HG03135 (cell line): Measurements from ENCODE around the gene DCLK2.
"Not testable (repeated sequence)": the region's sequence is repeated elsewhere in the genome, so short reads cannot be mapped to it uniquely, and the experiment has no call there.

Source experiments
- ATAC-seq: cut with Tn5 transposase; IDR thresholded peaks from one replicate; pipeline ENCODE4 v1.9.1; 2021; ENCODE audit warnings: mild to moderate bottlenecking, moderate library complexity; ENCODE audit not compliant: unreplicated experiment

DCLK2 gene

DNA sequence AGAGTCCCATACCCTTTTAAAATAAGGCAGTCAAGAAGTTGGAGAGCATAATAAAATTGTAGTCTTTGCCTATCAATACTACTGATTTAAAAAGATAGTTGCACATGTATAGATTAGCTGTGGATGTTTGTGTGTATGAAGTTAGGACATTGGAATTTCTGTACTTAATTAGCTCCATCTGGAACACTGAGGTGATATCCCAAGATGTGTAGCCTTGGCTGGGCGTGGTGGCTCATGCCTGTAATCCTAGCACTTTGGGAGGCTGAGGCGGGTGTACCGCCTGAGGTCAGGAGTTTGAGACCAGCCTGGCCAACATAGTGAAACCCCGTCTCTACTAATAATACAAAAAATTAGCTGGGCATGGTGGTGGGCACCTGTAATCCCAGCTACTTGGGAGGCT lies 119.0 kb downstream of the DCLK2 start:
- ATAC-seq: not testable (repeated sequence)

DNA sequence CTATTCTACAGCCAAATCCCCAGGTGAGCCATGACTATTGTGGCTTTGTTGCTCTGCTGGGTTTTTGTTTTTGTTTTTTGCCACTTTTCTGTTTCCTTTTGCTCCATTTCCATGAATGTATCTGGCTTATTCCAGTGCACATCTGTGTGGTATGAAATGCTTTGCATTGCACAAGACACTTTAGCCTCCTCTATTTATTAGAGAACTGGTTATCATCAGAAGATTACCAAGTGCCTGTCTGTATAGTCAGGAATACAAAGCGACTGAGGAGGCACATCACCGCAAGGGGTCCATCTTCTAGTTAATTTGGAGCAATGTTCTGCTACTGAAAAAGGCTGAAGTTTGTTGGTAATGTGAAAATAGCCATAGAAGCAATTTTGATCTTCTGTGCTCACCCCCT lies 120.8 kb downstream of the DCLK2 start:
- no peak for ATAC-seq

DNA sequence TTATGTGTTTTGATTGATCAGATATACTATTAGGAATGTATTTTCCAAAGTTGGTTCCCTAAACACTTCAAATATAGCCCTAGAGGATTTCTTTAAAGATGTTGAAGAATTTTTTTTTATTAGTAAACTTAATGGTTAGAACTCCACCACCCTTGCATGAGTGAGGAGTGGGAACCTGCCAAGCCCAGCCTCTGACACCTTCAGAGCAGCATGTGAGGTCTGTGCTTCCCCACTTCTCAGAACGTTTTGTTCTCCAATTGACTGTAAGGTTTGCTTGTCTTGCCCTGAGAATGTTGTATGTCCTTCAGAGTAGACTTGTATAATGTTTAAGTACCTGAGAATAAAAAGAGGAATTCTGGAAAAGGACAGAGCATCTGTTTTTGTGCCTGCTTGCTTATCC lies 126.8 kb downstream of the DCLK2 start:
- no peak for ATAC-seq

DNA sequence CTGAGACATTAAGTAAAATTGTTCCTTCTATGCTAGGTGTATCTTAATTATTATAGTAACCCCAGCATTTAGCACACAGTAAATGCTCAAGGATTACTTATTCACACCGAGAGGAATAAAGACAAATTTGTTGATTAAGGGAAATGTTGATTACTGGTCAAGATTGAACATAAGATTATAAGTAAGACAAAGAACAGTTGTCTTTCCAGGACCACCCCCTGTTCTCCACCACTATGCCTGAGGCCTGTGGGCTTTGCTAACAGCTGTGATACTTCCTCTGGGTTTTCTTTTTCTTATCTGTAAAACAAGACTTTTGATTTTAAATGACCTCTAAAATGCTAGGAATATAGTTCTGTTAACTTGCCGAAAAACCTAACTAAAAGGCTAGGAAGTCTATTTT lies 128.0 kb downstream of the DCLK2 start:
- no peak for ATAC-seq

DNA sequence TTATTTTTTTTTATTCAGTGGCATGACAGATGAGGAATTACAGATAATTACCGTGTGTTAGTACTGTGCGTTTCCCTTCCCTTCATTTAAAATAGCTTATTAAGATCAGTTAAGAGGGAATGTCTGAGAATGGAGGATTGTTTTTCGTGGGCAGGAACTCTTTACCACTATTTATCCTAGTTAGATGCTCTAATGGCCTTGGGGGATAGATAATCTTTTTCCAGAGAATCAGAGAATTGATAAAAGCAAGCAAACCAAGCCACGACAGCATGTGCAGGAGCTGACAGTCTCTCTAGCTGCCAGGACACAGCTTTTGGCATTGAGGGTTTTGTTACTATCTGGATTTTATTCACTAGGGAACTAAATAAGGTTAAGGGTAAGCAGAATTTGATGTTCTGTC lies 128.7 kb downstream of the DCLK2 start:
- no peak for ATAC-seq

DNA sequence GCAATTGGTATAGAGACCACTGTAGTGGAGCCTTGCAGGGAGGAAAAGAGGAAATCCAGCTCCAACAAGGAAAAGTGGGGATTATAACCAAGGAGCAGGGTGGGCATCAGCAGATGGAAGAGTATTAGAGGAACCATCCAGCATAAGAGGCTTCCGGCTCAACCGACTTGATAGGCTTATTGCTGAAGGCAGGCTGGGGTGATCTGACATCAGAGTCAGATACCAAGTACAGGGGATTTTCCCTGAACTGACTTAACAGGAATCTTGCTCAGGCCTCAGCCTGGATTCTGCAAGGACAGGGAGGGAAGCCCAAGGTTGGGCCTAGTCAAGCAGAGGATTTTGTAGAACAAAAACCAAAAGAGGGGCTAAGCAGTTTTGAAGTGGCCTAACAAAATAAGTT lies 129.6 kb downstream of the DCLK2 start:
- ATAC-seq: no peak

DNA sequence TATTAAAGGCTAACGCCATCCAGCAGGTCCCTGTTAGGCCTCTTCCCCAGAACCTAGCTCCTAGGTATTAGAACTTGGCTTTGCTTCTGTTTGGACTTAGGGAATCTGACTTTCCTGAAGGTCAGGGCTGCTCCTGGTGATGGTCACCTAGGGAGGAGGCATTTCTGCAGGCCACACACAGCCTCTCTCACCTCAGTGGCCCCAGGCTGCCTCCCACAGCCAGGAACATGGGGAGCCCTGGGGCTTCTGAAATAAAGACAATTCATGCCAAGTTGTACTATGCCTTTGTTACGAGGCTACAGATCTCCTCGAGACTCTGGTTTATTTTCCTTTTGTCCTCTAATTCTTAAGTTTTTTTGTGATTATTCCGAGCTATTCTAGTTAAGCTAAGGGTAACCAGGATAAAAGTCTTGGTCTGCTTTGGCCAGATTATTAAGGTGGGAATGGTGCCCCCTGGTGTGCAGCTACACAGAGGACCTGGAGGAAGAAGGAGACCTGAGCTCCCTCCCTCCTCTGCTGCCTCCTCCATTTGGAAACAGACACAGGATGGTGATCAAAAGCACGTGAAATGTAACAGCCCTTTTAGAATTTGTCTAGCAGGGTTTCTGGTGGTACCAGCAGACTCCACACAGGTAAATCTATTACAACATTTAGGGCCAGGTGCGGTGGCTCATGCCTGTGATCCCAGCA lies 131.0 kb downstream of the DCLK2 start:
- no peak for ATAC-seq

DNA sequence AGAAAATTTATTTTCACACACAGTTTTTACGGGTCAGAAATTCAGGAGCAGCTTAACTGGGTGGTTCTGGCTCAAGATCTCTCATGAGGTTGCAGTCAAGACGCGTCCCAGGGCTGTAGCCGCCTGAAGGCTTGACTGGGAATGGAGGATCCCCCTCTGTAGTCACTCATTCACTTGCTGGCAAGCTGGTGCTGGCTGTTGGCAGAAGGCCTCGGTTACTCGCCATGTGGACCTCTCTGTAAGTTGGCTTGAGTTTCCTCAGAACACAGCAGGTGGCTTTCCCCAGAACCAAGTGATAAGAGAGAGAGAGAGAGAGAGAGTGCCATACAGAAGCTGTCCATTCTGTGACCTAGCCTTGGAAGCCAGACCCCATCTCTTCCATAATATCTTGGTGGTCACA lies 132.8 kb downstream of the DCLK2 start:
- ATAC-seq: no peak

DNA sequence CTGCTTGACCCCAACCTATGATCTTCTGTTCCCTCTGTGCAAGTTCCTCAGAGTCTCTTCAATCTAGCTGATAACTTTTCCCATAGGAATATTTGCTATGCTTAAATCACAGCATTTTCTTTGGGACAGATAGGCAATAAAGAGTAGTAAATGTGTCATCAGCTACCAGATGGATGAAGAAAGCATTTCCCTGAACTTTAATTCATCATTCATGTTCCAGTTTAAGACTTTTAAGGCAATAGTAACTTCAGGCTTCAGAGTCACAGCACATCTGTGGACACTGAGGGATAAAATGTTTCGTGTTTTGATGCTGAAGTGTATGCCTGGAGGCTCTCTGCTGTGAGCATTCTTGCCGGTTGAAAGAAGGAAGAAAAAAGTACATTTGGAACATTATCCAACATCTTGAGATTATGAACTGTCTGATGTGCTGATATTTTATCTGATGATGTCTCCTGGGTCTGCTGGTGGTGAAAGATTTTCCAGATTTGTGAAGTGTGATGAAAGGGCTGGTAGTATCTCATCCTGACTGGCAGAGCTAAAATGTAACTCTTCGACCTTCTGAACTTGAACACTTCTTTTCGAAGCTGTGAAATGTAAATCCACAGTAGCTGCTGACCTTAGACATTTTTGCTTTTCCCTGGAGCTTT lies 133.7 kb downstream of the DCLK2 start:
- no peak for ATAC-seq

DNA sequence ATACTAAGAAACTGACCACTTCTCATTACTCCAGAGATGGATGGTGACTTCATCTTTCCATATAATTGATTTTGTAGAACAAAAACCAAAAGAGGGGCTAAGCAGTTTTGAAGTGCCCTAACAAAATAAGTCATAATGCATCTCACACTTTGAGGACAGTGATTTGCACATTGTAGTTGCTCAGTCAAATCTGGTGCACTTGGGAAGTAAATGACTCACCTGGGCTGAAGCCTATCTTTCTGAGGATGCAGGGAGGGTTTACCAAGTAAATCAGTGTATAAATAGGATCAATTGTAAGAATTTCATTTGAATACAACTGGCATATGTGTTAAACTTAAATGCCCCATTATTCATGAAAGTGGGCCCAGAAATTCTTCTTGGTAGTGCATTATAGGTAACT lies 134.2 kb downstream of the DCLK2 start:
- ATAC-seq: no peak

DNA sequence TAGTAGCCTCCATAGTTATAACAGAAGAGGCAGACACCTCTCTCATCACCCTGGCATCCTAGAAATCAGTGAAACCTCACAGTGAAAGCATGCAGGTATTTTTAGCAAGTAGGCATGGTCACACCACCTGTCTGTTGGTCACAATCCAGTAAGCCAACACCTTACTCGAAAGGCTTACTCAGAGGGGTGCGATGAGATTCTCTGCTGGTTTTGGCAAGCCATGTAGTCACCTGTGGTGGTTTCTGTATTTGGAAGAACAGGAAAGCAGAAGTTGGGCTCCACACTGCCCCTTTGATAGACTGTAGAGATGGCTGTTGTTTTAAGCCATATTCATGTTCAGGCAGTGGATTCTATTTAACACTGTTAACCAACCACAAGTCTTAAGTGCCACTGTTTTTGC lies 134.7 kb downstream of the DCLK2 start:
- no peak for ATAC-seq

DNA sequence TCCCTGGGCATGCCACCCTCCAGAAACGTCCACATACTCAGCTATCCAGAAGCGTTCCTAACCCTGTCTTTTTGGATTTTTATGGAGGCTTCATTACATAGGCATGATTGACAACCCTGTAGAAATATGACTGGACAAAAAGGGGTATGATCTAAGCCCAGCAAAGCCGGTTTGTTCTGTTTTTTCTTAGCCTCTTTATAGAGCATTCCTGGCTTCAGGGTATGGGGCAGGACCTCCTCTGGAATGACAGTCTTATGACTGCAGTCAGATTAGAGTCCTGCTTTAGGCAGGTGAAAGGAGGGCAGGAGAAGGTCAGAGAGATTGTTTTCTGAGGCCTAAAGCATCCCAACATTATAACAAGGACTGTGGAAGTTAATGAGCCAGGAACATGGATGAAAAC lies 137.4 kb downstream of the DCLK2 start:
- ATAC-seq: no peak

DNA sequence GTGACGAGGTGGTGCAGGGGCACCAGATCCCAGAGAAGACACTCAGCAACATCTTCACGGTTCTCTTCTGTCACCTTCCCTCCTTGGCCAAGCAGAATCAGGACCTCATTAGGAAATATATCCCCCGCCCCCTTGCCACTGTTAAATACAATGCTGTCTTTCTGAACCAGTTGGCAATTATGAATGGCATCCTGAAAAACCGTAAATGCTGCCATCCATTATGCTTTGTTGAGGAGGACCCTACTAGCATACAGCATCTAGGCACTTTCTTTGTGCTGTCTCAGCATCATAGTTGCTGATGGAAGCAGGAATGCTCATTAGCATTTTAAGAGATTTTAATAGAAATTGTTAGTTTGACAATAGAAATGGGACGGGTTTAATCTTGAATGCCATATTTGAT lies 138.5 kb downstream of the DCLK2 start:
- ATAC-seq: no peak

DNA sequence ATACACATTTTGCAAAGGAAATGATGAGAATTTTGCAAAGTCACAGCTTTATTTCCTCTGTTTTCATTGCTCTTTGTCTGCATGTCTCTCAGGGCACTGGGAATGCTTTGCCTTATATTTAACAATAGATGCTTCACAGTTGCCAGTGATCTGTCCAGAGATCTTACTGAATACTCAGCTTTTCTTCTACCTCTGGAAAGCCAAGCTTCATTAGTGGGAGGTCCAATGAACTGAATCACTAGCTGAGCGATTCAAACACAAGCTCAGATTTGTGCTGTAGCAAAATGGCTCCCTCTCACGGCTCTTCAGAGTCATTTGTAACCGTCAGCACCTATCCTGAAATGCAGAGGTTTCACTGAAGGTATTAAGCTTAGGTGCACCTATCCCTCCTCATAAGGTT lies 138.9 kb downstream of the DCLK2 start:
- no peak for ATAC-seq

DNA sequence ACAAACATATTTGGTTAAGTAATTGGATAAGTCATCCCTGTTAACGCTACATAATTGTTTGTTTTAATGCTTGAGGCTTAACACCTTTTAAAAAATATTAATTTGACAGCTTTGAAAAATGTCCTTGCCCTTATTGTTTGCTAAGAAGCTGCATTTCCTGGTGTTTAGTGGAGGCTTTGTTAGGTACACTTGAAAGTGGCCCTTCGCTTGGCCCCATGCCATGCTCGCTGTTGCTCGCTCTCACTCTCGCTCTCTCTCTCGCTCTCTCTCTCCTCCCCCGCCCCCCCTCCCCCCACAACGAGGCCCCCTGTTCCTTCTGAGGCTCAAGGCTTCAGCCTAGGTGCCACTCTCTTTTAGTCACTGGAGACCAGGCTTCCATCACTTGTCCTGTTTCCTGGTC lies 139.6 kb downstream of the DCLK2 start:
- ATAC-seq: no peak

DNA sequence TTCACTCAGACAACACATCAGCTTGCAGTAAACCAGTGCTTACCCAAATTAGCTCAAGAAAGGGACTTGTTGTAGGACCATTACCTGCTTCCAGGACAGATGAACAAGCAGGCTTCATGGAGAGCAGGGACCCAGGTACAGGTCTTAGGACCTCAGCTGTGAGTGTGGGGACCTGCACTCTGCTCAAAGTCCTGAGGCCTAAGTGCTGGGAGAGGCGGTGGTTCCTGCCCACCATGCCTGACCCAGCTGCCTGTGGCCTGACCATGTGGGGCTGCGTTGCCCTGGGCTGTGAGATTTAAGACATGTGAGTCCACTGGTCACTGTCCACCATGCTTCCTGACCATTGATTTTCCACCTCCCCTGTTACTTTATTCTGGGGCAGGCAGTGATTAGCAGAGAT lies 140.2 kb downstream of the DCLK2 start:
- no peak for ATAC-seq

DNA sequence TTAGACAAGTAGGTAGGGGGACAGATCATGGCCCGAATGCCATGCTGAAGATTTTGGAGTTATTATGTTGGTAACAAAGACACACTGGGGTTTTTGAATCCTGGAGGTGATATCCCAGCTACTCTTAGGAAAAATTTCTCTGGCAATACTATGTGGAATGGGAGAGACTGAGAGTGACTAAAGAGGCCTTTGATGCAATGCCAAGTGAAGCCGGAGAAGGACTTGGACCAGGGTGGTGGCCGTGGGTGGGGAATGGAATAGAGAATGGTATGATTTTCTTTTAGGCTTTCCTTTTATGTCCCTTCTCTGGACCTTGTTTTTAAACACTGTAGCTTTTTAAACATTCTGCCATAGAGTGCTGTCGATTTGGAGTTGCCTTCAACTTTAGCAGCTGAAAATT lies 141.6 kb downstream of the DCLK2 start:
- no peak for ATAC-seq

DNA sequence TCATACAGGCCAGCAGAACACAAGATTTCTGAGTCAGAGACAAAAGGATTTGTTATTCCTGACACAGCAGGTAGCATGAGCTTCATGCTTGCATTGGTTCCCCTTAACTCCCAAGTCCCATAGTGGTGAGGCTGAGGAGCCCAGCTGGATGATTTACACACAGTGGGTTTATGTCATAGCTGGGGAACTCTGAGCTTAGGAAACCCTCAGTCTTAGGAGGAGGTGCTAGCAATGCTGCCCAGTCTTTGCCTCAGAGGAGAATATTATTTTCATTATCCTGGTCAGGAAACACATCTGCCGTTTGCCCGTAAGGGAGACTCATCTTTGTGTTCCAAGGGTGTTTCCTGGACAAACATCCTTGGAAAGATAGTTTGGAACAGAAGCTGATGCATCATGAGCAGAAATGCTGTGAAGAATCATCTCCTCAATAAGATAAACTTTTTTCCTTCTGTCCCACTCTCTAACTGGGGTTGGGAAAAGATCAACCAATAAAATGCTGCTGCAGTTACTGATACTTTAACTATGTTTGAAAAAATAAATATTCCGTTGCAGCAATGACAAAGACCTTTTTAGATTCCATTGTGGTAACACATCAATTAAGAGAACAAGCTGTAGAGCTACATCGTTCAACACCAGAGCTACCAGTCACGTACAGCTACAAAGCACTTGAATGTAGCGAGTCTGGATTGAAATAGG lies 146.8 kb downstream of the DCLK2 start:
- ATAC-seq: no peak

DNA sequence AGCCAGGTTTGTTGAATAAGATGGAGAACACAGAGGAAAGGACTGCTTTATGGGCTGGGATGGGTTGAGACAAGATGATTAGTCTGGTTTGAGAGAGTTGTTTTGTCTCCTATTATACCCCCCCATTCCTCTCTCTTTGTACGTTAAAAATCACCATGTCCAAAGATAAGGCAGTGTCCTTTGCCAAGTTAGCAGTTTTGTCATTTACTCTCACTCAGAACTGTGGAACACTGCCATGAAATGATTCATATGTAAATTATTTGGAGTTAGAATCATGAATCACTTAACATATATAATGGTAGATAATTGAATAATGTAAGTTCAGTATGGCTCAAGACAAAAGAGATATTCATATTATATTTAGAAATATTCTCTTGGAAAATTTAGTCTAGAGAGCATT lies 151.3 kb downstream of the DCLK2 start:
- ATAC-seq: no peak

DNA sequence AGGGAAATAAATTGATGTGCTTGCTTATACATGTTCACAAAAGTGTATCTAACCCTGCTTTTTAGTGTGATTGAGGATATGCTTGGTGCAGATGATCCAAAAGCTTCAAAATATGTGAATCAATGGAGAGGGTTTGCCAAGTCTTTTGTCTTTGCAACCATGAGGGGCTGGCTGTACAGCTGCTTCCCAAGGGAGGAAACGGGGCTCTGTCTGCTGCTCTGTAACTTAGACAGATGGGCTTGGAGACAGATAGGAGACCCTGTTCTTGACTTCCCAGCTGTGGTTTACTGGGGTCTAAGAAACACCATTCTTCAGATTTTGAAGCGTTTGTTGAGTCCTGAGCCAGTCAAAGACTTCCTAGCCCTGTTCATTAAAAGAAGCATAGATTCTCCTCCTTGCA lies 152.3 kb downstream of the DCLK2 start:
- no peak for ATAC-seq

DNA sequence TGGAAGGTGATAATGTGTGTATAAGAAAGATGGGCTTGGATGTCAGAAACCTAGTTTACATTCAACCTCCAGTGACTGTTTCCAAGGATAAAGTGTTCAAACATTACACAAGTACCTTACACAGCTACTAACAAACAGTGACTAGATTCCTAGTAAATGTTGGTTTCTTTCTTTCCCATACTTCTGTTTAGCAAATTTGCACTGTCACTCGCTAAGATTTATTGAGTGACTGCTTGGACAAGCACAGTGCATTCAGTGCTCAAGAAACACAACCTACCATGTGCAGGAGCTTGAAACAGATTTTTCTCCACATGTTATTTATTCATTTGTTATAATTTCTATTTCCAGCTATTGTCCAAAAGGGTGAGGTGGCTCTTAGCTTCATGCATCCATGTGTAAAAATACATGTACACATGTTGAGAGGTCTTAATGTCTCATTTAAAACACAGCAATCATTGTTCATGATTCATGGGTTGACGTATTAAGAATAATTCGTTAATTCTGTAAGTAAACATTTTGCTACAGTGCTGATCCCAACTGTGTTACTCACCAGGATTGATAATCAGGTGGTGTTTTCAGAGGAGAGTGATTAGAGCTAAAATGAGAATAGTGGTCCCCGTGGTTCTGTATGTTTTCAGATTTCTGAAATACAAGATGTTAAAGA lies 153.0 kb downstream of the DCLK2 start:
- no peak for ATAC-seq

DNA sequence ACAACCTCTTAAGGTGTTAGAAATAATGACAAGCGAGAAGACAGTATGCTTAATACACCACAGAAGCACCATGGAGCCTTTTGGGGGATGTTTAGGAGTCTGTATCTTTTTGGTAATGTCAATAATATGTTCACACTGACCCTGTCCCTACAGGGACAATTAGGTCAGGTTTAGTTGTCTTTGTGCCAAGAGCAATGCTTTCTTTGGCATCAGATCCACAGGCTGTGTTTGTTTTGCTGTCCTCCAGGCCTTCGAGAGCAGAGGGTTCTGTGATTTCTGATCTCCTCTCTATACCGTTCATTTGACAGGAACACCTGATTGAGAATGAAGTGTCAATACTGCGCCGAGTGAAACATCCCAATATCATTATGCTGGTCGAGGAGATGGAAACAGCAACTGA lies 153.8 kb downstream of the DCLK2 start:
- ATAC-seq: no peak
